ENCODE measurements around the gene CDH23. TPM values are rescaled to one million over a fixed set of nuclear protein-coding genes. Genes with fewer than 3 reads are reported as not detected.

The CDH23 gene
- total and polyA plus RNA-seq, 8 donors = 3.4 to 64.6 (median 9.9) TPM

DNA sequence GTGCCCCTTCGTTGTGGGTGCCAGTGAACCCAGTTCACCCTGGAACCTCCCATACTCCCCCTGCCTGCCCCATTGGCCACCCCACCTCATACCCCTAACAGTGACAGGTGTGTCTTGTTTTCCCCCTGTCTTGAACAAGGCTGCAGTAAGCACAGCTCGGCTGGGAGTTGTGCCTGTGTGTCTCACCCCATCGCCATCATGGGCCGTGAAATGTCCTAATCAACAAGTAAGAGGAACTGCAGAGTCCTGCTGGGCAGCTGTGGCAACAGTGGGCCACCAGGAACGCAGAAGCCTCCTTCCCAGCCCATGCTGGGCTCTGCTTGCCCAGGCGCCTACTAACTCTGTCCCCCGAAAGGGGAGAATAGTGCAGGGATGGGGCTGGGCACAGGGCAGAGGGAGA, 231.2 kb downstream of the CDH23 start:
- 70 to 75% methylated on average over 7 of the region's 7 CpGs for WGBS, 2 donors
- Histone ChIP-seq H3K27me3 (no peaks in the 10 kb centered on the region), H3K4me1 (no peaks in the 10 kb centered on the region), H3K36me3 (no peaks in the 10 kb centered on the region), H3K9me3 (no peaks in the 10 kb centered on the region), H3K4me3 (no peak overlapping the region), H3K27ac (no peak overlapping the region)
- FAIRE-seq = no peak
- no peak for DNase-seq
- ATAC-seq = no peak
- intact Hi-C loops (cut with DNase I) = no loop called here
- TF ChIP-seq CTCF (IDR thresholded peaks at IDR 0.05) = no peak

DNA sequence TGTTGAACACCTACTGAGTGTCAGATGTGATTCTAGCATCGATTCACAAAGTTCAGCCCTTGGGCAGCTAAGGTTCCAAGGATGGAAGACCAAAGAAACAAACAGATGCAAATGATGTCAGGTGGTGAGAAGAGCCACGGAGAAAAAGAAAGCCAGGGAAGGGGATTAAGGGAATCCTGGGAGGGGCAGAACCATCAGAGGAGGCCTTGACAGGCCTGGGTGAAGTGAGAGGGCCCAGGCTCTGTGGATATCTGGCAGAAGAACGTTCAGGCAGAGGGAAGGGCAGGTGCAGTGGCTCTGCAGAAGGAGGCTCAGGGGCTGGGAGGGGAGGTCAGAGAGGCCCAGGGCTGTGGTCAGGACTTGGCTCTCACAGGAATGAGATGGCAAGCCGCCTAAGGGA, 232.4 kb downstream of the CDH23 start:
- TF ChIP-seq CTCF (IDR thresholded peaks at IDR 0.05) = no peak
- H3K27ac ChIP-seq = no peak overlapping the region
- ATAC-seq (no peak), FAIRE-seq (no peak), DNase-seq (no peak)
- H3K4me3 ChIP-seq = no peak overlapping the region
- no peaks in the 10 kb centered on the region for H3K4me1 ChIP-seq
- no peaks in the 10 kb centered on the region for H3K27me3 ChIP-seq
- WGBS, 2 donors = 66 to 69% methylated on average over 4 of the region's 4 CpGs
- intact Hi-C loops (cut with DNase I) = no loop called here
- H3K36me3 ChIP-seq = no peaks in the 10 kb centered on the region
- H3K9me3 ChIP-seq = no peaks in the 10 kb centered on the region

DNA sequence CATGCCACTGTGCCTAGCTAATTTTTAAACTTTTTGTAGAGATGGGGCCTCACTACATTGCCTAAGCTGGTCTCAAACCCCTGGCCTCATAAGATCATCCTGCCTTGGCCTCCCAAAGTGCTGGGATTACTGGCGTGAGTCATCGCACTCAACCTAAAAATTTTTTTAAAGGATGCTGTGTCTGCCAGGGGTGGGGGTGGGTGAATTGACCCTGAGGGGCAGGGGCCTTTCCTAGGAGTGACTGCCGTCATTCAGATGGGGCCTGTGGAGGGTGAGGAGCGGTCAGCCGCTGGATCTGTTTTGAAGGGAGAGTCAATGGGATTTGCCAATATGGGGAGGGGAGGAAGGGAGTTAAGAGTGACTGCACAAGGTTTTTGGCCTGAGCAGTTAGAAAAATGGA, 233.4 kb downstream of the CDH23 start:
- Histone ChIP-seq H3K4me3 (no peak overlapping the region), H3K4me1 (peaks cover 0 to 3% (median 3%) of the 10 kb centered on the region in 3 donors), H3K27ac (no peak overlapping the region), H3K9me3 (no peaks in the 10 kb centered on the region), H3K36me3 (no peaks in the 10 kb centered on the region), H3K27me3 (no peaks in the 10 kb centered on the region)
- TF ChIP-seq CTCF (IDR thresholded peaks at IDR 0.05) = no peak
- FAIRE-seq = no peak
- DNase-seq = no peak
- 97% methylated on average over 5 of the region's 5 CpGs for WGBS, 2 donors
- no peak for ATAC-seq
- intact Hi-C loops (cut with DNase I) = no loop called here

- H3K27me3 ChIP-seq = no peaks in the 10 kb centered on the region
- H3K27ac ChIP-seq = no peak overlapping the region
- WGBS, 2 donors = 80 to 90% methylated on average over 6 of the region's 6 CpGs
- no peaks in the 10 kb centered on the region for H3K36me3 ChIP-seq
- no peaks in the 10 kb centered on the region for H3K9me3 ChIP-seq
- ATAC-seq (no peak), DNase-seq (no peak), FAIRE-seq (no peak)
- H3K4me3 ChIP-seq = no peak overlapping the region
- intact Hi-C loops (cut with DNase I) = no loop called here
- no peak for TF ChIP-seq CTCF (IDR thresholded peaks at IDR 0.05)
- peaks cover 0 to 3% (median 3%) of the 10 kb centered on the region in 3 donors for H3K4me1 ChIP-seq
These were observed 234.5 kb downstream of the CDH23 start for GRCh38 chr10:71631007-71631861.

DNA sequence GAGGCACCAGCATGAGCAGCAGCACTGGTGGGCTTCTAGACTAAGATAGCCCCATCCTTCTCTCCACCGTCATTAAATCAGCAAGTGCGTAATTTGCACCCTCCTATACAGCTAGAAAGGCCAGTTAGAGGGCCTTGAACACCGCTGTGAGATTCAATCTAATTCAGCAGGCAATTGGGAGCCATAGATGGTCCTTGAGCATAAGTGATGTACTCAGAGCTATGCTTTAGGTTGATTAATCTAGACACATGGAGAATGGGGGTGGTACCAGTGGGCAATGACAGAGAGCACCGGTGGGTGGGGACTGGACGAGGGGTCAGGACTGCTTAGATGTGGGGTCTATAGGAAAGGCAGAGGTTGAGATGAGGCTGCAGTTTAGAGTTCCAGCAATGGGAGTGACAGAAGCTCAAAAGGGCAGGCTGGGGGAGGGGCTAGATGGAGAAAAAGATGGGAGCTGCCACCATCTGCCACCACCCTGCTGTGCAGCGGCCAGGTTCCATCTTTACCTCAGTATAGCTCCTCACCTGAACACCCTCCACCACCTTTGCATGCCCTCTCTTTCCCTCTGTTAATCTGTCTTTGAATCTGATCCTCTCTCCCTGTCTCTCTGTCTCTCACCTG, 235.6 kb downstream of the CDH23 start:
- H3K27ac ChIP-seq = no peak overlapping the region
- no peaks in the 10 kb centered on the region for H3K27me3 ChIP-seq
- H3K9me3 ChIP-seq = no peaks in the 10 kb centered on the region
- DNase-seq (no peak), FAIRE-seq (no peak), ATAC-seq (no peak)
- H3K36me3 ChIP-seq = no peaks in the 10 kb centered on the region
- TF ChIP-seq CTCF (IDR thresholded peaks at IDR 0.05) = no peak
- intact Hi-C loops (cut with DNase I) = no loop called here
- no peak overlapping the region for H3K4me3 ChIP-seq
- WGBS, 2 donors = 87 to 93% methylated on average over 6 of the region's 6 CpGs
- peaks cover 0 to 3% (median 3%) of the 10 kb centered on the region in 3 donors for H3K4me1 ChIP-seq
